Measurements from ENCODE around the gene COL1A2. TPM values are rescaled to one million over a fixed set of nuclear protein-coding genes. Genes with fewer than 3 reads are reported as not detected.

The COL1A2 gene
- total RNA-seq, 1 experiment from 2014 or later: 42.1 TPM

DNA sequence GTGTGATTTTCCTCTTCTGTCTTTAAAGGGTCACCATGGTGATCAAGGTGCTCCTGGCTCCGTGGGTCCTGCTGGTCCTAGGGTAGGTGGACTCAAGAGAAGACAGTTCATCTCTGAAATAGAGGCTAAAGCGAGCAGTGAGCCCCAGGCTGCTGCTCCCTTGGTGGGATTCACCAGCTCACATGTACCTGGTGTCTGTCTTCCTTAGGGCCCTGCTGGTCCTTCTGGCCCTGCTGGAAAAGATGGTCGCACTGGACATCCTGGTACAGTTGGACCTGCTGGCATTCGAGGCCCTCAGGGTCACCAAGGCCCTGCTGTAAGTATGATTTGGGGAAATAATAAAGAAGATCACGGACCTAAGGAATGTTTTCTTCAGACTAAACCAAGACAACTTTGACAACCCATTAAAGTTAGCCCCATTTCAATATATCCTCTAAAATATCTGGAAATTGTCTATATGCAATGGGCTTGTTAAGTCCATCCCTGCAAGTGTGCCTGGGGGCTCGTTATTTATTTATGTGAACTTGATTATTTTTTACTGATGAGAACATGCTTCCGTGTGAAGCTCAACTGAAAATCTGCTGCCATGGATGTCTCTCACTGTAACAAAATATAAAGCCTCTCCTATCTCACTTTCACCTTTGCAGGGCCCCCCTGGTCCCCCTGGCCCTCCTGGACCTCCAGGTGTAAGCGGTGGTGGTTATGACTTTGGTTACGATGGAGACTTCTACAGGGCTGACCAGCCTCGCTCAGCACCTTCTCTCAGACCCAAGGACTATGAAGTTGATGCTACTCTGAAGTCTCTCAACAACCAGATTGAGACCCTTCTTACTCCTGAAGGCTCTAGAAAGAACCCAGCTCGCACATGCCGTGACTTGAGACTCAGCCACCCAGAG lies 32.5 kb downstream of the COL1A2 start:
- no peaks in the 10 kb centered on the region for H3K79me2 ChIP-seq (ENCODE audit: insufficient read depth, low read length)
- H2BK12ac ChIP-seq (ENCODE audit: insufficient read length, low read depth, low read length): no peak overlapping the region
- no peak overlapping the region for H3K56ac ChIP-seq (ENCODE audit: insufficient read length, low read depth, low read length)
- H2BK5ac ChIP-seq (ENCODE audit: insufficient read length, low read length): no peak overlapping the region
- no peak overlapping the region for H4K5ac ChIP-seq (ENCODE audit: insufficient read length, low read depth, low read length)
- no peaks in the 10 kb centered on the region for H3K9me3 ChIP-seq (ENCODE audit: control insufficient read depth, low read depth, low read length)
- H2AFZ ChIP-seq (ENCODE audit: low read length): no peak overlapping the region
- H2BK120ac ChIP-seq (ENCODE audit: low read depth, low read length, poor library complexity, severe bottlenecking): no peak overlapping the region
- H2BK20ac ChIP-seq (ENCODE audit: low read depth, low read length, poor library complexity, severe bottlenecking): no peak overlapping the region
- no peak overlapping the region for H4K8ac ChIP-seq (replicated peaks; ENCODE audit: insufficient read length, low read depth, low read length)
- no peak overlapping the region for H3K4me3 Mint-ChIP-seq
- H3K27ac Mint-ChIP-seq: no peak overlapping the region
- no peaks in the 10 kb centered on the region for H4K20me1 ChIP-seq (ENCODE audit: control insufficient read depth, insufficient read depth, insufficient read length)
- no peaks in the 10 kb centered on the region for H3K27me3 ChIP-seq (ENCODE audit: insufficient read depth, low read length)
- no peaks in the 10 kb centered on the region for H3K23me2 ChIP-seq (ENCODE audit: insufficient read length, low read depth, low read length, poor library complexity, severe bottlenecking)
- H3K79me1 ChIP-seq (ENCODE audit: insufficient read depth, low read depth, low read length, poor library complexity, severe bottlenecking): no peaks in the 10 kb centered on the region
- H3K4me1 Mint-ChIP-seq: no peaks in the 10 kb centered on the region
- H3K4ac ChIP-seq (ENCODE audit: low read depth, low read length): no peak overlapping the region
- no peaks in the 10 kb centered on the region for H3K27me3 Mint-ChIP-seq (ENCODE audit: low read depth)
- no peak for DNase-seq
- no peaks in the 10 kb centered on the region for H3K4me1 ChIP-seq (ENCODE audit: insufficient read depth, low read length)
- H3T11ph ChIP-seq (ENCODE audit: low read length): no peak overlapping the region
- H3K23ac ChIP-seq (ENCODE audit: insufficient read length, low read depth, low read length): no peak overlapping the region
- no peak overlapping the region for H4K91ac ChIP-seq (ENCODE audit: insufficient read length, low read depth, low read length)
- no peak overlapping the region for H3K14ac ChIP-seq (ENCODE audit: insufficient read depth, low read length)
- no peaks in the 10 kb centered on the region for H3K9me3 Mint-ChIP-seq
- no peak overlapping the region for H3K4me2 ChIP-seq (ENCODE audit: insufficient read depth, insufficient read length, low read length)
- H3K27ac ChIP-seq (ENCODE audit: insufficient read length, low read depth, low read length): no peak overlapping the region
- TF ChIP-seq, protein P1, sequence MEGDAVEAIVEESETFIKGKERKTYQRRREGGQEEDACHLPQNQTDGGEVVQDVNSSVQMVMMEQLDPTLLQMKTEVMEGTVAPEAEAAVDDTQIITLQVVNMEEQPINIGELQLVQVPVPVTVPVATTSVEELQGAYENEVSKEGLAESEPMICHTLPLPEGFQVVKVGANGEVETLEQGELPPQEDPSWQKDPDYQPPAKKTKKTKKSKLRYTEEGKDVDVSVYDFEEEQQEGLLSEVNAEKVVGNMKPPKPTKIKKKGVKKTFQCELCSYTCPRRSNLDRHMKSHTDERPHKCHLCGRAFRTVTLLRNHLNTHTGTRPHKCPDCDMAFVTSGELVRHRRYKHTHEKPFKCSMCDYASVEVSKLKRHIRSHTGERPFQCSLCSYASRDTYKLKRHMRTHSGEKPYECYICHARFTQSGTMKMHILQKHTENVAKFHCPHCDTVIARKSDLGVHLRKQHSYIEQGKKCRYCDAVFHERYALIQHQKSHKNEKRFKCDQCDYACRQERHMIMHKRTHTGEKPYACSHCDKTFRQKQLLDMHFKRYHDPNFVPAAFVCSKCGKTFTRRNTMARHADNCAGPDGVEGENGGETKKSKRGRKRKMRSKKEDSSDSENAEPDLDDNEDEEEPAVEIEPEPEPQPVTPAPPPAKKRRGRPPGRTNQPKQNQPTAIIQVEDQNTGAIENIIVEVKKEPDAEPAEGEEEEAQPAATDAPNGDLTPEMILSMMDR (conservative IDR thresholded peaks at IDR 0.05): no peak
- no CpG with 5 or more reads among the region's 12 CpGs for WGBS (ENCODE audit: extremely low coverage, insufficient read length, low lambda C conversion rate)
- no peak overlapping the region for H2BK15ac ChIP-seq (ENCODE audit: low read depth, low read length)
- H3K36me3 Mint-ChIP-seq (ENCODE audit: insufficient read depth in 1 of 3, low read depth in 3 of 3): peaks cover 20 to 76% (median 52%) of the 10 kb centered on the region in 3 experiments; a peak in 6 of 7 replicates
- H3K9ac ChIP-seq (ENCODE audit: extremely low read depth, insufficient read length, low read length): no peak overlapping the region
- H3K18ac ChIP-seq (ENCODE audit: insufficient read length, low read depth, low read length): no peak overlapping the region
- no peak overlapping the region for H2AK5ac ChIP-seq (ENCODE audit: insufficient read length, low read length)

All from H9 (cell line).